Upper lobe of left lung (tissue), 4 donors: ENCODE data around the gene SLC50A1.

Experiments
- EP300 ChIP-seq, 4 donors: sonication (generic); formaldehyde crosslinking; IDR thresholded peaks; one replicate each; pipeline ENCODE4 v1.5.1; 2017; ENCODE audit warnings: antibody characterized with exemption in 4 of 4, control low read depth in 2 of 4
- POLR2A ChIP-seq, 4 donors: fragments of 450-650 bp; IDR thresholded peaks; one replicate each; pipeline ENCODE4 v1.5.1; 2016 to 2017; ENCODE audit warnings: antibody characterized with exemption in 4 of 4, mild to moderate bottlenecking in 2 of 4
- POLR2AphosphoS5 ChIP-seq, 2 donors: sonication (generic); formaldehyde crosslinking; IDR thresholded peaks; one replicate each; pipeline ENCODE4 v1.5.1; 2017; ENCODE audit warnings: antibody characterized with exemption in 2 of 2
- TF ChIP-seq, protein P1 (sequence below), 6 experiments: fragments of 450-650 bp in 4 of 6; fragments of 200-600 bp in 2 of 6; sonication (generic) in 2 of 6; IDR thresholded peaks; one replicate each; pipeline ENCODE4 v1.5.1; 2016 to 2019; ENCODE audit warnings: antibody characterized with exemption in 6 of 6

DNA sequence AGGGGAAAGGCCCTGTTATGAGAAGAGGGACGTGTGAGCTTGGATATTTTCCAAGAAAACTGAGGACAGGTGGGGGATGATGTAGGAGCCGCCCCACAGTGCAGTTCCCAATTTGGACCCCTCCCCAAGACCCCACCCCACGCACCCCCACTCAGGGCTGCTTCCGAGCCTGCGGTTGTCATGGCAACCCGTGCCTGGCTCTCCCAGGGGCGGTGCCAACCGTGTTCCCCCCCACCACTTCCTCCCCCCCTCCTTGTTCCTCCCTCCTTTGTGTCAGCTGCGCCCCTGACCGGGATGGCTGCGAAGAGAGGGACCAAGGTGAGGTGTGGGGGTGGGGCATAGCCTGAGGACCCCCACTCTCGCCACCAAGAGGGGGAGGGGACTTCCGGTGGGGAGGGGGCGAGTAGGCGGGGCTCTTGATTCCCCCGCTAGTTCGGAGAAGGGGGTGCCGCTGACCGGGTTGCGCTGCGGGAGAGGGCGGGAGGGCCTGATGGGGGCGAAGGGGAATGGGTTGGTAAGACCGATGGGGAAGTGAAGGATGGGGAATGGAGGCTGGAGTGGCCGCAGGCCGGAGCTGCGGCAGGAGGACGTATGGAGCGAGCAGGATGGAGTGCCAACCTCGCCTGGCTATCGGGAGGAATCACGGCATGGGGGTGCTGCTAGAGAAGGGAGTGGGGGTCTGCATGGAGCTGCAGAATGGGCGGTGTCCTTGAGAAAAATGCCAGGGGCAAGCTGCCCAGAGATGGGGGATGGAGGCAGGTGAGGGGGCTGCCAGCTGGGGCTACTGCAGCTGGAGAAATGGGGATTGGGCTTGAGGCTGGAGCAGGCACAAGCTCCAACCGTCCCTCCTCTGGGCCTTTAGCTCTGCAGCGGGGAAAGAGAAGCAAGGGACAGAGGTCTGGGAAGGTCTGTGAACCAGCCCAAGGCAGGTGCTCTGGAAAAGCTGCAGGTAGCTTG is 39.0 kb downstream of the SLC50A1 start:
- TF ChIP-seq POLR2A (IDR thresholded peaks at IDR 0.05) (no peak), EP300 (IDR thresholded peaks at IDR 0.05) (no peak), POLR2AphosphoS5 (IDR thresholded peaks at IDR 0.05) (no peak)
- TF ChIP-seq, protein P1, sequence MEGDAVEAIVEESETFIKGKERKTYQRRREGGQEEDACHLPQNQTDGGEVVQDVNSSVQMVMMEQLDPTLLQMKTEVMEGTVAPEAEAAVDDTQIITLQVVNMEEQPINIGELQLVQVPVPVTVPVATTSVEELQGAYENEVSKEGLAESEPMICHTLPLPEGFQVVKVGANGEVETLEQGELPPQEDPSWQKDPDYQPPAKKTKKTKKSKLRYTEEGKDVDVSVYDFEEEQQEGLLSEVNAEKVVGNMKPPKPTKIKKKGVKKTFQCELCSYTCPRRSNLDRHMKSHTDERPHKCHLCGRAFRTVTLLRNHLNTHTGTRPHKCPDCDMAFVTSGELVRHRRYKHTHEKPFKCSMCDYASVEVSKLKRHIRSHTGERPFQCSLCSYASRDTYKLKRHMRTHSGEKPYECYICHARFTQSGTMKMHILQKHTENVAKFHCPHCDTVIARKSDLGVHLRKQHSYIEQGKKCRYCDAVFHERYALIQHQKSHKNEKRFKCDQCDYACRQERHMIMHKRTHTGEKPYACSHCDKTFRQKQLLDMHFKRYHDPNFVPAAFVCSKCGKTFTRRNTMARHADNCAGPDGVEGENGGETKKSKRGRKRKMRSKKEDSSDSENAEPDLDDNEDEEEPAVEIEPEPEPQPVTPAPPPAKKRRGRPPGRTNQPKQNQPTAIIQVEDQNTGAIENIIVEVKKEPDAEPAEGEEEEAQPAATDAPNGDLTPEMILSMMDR (IDR thresholded peaks at IDR 0.05), result no peak
